Stimulated activated naive CD4-positive, alpha-beta T cell (primary cell): Measurements from ENCODE around the gene ARRDC5.
"Not testable (repeated sequence)": the region's sequence is repeated elsewhere in the genome, so short reads cannot be mapped to it uniquely, and the experiment has no call there.

Experiments used
- DNase-seq, 6 experiments: peaks; one replicate each; lab custom pipeline; 2025; lab: John Stamatoyannopoulos, UW

ARRDC5 gene

GRCh38 chr19:4902796-4903195, at the start of gene ARRDC5:
Gene ARRDC5, minus strand, starts transcription at chr19:4902896. Its CDS starts 71 bp downstream, at chr19:4902825.
- no peak for DNase-seq

GRCh38 chr19:4951656-4952055, 49.0 kb upstream of the ARRDC5 start:
- DNase-seq, result no peak

DNA sequence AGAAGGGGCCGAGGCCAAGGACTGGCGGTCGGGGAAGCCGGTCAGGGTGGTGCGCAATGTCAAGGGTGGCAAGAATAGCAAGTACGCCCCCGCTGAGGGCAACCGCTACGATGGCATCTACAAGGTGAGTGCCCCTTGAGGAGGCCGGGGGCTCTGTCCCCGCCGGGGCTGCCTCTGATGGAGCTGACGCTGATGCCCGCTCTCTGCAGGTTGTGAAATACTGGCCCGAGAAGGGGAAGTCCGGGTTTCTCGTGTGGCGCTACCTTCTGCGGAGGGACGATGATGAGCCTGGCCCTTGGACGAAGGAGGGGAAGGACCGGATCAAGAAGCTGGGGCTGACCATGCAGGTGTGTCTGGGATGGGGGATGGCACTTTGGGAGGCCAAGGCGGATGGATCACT, 48.0 kb upstream of the ARRDC5 start:
- not testable (repeated sequence) for DNase-seq

DNA sequence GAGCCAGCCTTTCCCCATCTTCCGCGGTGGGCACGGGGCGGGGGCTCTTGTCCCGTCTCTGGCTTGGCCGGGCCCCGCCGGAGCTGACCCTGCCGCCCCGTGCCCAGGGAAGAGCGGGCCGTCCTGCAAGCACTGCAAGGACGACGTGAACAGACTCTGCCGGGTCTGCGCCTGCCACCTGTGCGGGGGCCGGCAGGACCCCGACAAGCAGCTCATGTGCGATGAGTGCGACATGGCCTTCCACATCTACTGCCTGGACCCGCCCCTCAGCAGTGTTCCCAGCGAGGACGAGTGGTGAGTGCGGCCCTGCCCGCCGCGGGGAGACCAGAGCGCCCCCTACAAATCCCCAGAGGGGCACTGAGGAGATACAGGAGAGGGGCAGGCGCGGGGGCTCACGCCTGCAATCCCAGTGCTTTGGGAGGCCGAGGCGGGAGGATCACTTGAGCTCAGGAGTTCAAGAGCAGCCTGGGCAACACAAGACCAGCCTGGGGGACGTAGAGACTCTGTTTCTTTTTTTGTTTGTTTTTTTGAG, 39.0 kb upstream of the ARRDC5 start:
- DNase-seq, result not testable (repeated sequence)

GRCh38 chr19:4939466-4939865, 36.8 kb upstream of the ARRDC5 start:
- DNase-seq, result no peak

GRCh38 chr19:4938461-4938860, 35.8 kb upstream of the ARRDC5 start:
- DNase-seq, result not testable (repeated sequence)

- DNase-seq, result no peak
Observed at GRCh38 chr19:4937060-4937459, 34.4 kb upstream of the ARRDC5 start.

DNA sequence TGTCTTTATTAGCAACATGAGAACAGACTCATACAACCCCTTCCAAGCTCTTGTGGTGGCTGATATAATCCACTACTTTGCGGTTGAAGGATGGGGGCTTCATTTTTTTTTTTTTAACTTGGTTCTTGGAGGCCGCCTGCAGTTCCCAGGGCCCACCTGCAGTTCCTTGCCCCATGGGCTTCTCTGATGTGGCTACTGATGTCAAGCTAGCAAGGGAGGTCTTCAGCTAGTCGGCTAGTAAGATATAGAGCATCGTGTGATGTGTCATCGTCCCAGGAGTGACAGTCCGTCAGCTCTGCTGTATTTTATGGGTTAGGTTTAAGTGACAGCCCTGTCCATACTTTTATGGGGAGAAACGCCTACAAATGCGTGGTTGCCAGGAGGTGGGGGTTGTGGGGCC, 32.7 kb upstream of the ARRDC5 start:
- DNase-seq, result no peak

- no peak for DNase-seq
Observed at GRCh38 chr19:4933528-4933927, 30.8 kb upstream of the ARRDC5 start.

GRCh38 chr19:4932711-4933110, 30.0 kb upstream of the ARRDC5 start:
- no peak for DNase-seq

DNA sequence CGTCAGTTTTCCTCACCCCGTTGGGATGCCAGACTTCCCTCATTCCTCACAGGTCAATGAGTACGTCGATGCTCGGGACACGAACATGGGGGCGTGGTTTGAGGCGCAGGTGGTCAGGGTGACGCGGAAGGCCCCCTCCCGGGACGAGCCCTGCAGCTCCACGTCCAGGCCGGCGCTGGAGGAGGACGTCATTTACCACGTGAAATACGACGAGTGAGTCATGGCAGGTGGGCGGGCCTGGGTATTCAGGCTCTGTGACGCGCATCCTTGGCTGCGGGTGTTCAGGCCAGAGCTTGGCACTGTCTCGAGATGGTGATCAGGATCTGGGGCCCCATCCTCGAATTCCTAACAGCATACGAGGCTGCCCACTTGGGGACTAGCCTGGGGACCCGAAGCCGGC, 28.0 kb upstream of the ARRDC5 start:
- DNase-seq, result no peak

GRCh38 chr19:4929186-4929585, 26.5 kb upstream of the ARRDC5 start:
- DNase-seq, result no peak

DNA sequence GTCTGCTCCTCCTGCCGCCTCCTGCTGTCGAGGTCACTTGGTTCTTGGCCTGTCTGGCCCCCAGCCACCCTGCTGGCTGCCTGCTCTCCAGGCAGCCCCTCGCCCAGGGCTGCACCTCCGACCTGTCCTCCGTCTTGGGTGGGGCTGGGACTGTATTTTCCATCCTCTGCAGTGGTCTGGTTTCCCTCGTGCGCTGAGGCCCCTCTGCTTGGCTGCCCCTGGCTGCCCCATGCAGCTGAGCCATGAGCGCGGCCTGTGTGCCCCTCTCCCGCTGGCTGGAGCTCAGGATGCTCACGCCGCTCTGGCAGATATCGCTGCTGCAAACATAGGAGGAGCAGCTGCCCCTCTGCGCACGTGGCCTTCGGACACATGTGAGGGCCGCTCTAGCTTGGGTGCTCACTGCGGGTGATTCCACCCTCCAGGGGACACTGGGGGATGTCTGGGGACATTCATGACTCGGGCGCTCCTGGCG, 20.6 kb upstream of the ARRDC5 start:
- no peak for DNase-seq

DNA sequence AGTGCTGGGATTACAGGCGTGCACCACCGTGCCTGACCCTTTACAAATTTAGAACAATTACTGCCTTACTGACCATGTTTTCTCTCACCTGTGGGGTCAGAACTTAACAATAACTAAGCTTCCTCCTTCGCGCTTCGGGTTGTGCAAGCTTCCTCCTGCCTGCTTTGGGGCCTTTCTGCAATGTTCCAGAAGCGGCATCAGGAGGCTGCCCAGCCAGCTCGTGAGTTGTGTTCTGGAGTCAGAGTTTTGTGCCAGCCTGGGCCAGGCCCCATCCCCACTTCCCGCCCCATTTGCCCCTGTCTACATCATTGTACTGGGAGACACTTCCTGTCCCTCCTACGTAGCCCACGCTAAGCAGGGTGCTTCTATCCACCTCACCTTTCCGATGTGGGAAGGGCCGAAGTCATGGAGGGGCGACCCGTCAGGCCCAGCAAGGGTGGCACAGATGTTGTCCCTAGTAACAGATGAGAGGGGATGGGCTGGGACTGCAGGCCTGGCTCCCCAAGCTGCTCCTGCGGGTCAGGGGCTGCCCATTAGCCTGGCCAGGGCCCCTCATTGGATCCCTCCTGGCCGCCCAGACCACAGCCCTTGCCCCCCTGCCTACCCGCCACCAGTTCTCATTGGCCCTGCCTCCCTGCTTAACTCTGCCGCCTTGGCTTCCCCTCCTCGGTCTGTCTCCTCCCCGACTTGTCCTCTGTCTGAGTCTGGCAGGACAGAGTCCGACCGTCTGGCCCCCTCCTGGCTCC, 20.0 kb upstream of the ARRDC5 start:
- no peak for DNase-seq

DNA sequence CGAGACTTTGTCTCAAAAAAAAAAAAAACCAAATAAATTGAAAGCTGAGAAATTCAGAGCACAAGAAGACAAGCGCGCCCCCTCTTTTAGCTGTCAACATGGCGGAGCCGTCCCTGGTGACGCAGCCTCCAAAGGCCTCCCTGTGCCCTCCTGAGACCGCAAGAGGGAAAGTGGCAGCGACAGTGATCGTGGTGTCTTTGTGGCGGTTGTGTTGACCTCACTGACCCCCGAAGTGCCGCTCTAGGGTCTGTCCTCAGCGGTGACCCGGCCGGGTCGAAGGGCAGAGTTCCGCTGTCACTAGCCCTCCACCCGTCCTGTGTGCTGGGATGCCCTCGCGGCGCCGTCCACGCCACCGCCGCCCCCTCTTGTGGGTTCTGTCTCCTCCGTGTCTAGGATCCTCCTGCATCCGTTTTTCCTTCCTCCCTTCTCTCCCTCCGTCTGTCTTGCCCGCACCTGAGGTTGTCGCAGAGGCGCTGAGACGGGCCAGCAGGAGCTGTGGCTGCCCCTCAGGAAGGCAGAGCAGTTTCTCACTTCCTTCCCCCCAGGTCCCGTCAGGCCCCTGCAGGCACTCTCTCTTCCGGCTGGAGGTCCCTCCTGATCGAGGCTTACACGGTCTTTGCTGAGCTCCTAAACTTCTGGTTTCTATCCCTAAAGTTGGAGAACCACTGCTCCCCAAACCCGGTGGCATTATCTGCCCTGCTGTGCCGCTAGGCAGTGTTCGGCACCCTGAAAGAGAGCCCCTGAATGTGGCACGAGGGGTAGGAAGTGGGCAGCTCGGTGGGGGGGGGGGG, 13.8 kb upstream of the ARRDC5 start:
- peak; percentile 19 to 84 (median 52) for DNase-seq

GRCh38 chr19:4914736-4915501, 12.2 kb upstream of the ARRDC5 start:
- DNase-seq, result peak; percentile 27 to 60 (median 49)

GRCh38 chr19:4913996-4914735, 11.5 kb upstream of the ARRDC5 start:
- DNase-seq, result no peak

DNA sequence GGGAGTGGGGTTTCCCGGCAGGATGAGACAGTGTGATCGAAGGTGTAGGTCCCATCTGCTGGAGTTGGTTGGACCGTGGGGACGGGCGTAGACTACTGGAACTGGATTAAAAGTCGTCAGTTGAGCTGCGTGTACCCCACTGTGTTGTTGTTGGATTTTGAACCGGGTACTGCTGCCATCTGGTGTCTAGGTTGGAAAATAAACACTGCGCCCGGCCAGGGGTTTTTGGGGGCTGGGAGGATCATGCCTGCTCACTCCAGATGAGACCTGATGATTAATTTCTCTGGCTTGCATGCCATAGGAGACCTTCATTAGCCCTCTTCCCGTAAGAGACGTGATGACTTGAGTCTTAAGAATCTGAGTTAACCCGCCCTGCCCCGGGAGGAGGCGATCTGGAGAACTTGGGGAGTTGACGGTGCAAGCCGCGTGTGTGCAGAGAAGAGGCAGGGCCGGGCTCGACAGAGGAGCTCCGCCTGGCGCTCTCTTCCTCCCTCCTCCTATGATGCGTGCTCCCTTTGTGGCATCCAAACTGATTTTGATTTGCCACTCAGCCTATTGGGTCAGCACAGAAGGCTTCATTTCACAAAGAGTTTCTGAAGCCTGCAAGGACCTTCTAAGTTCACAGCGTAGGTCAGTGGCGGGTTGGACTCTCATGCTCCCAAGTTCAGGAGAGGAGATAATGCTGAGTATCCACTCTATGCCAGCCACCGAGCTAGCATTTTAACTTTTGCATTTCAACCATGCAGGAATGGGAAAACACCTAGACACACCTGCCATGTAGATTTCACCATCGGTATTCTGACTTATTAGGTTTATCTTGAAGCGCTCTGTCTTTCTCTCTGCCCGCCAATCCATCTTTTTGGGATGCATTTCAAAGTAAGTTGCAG, 9.3 kb upstream of the ARRDC5 start:
- peak; percentile 53 to 80 (median 64) for DNase-seq

DNA sequence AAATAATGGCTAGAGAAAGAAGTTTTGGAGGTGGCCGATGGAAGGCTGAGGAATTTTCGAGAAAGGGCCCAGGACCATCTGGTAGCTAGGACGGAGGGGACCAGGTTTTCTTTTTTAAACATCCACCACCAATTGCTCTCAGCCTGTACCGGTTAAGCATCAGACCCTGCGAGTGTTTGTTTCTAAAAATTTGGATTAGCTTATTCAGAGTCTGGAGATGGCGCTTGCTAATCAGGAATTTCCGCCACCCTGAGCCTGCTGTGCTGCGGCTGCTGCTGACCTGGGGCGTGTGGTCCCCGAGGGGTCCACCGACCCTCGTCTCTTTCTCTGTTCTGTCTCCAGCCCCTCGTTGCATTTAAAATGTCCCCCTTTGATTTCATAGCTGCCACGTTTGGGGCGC, 8.6 kb upstream of the ARRDC5 start:
- no peak for DNase-seq

DNA sequence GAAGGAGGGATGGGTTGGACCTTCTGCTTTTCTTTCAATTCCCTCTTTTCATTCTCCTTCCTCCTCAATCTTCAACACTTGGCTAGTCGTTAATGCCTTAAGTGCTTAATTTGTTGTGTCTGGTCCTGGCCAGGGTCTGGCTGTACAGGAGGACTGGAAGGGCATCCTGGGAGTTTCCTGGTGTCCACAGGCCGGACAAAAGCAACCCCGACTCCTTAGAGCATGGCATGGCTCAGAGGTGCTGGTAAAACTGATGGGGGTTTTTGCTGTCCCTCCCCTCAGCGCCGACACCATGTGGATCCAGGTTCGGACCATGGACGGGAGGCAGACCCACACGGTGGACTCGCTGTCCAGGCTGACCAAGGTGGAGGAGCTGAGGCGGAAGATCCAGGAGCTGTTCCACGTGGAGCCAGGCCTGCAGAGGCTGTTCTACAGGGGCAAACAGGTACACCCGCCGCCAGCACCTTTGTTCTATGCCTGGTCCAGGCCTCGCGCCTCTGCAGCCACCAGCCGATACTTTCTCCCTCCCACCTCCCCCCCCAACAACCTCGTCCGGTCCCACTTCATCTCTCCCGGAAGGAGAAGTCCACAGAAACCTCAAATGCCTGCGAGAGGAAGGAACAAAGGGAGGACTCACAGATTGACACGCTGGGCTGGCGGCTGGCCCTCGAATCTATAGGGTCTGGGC, 8.0 kb upstream of the ARRDC5 start:
- DNase-seq, result no peak
